Measurements from ENCODE around the gene GTF2H3.
A peak's percentile ranks its signal among the peaks of the same experiment; 100 is the strongest.
"Not testable (repeated sequence)": the region's sequence is repeated elsewhere in the genome, so short reads cannot be mapped to it uniquely, and the experiment has no call there.

GTF2H3 gene

GRCh38 chr12:123633379-123634141 lies at the start of gene GTF2H3, which contains the start of gene EIF2B1:
GTF2H3 (plus strand) TSS chr12:123633829; CDS start chr12:123633860, 31 bp downstream.
EIF2B1 (minus strand) TSS chr12:123633686; CDS start chr12:123633557, 129 bp downstream.
- peak; percentile 96 for DNase-seq (ENCODE audit: low read depth)

DNA sequence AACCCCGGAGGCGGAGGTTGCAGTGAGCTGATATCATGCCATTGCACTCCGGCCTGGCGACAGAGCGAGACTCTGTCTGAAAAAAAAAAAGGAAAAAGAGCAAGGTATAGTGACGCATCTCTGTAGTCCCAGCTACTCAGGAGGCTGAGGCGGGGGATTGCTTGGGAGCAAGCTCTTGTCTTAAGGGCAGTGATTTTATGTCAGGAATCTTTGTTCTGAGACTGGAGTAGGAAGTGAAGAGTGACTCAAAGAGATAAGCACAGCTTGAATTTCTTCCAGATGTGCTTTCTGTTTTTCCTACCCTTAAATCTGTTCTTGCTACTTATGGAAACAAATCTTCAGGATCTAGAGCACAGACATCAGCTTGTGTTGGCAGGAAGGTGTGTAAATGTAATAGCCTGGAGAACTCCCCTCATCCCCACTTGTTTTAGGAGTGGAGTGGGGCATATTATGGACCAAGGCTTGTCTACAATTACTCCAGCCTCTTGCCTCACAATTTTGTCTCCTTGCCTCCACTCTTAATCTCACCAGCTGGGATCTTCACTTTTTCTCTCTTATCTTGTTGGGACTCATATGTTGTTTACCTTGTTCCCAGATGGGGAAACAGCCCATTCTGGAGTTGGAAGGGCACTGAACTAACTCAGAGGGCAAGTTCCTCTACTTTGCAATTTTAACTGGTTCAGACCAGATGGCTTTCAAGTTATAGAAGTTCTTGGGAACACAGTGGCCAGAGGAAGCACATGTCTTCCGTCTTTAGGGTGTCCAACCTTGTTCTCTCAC lies 41.7 kb upstream of the GTF2H3 start:
- DNase-seq (ENCODE audit: low read depth), result no peak

DNA sequence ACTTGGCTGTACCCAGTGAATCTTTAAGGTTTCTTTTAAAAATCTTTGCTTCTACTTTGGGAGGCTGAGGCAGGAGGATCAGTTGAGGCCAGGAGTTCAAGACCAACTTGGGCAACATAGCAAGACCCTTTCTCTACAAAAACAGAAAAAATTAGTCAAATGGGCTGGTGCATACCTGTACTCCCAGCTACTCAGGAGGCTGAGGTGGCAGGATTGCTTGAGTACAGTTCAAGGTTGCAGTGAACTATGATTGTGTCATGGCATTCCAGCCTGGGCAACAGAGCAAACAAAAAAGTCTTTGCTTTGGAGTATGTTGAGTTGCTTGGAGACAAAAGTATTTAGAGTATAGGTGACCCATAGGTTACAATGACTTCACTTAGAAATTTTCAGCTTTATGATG lies 37.9 kb upstream of the GTF2H3 start:
- no peak for DNase-seq (ENCODE audit: low read depth)

DNA sequence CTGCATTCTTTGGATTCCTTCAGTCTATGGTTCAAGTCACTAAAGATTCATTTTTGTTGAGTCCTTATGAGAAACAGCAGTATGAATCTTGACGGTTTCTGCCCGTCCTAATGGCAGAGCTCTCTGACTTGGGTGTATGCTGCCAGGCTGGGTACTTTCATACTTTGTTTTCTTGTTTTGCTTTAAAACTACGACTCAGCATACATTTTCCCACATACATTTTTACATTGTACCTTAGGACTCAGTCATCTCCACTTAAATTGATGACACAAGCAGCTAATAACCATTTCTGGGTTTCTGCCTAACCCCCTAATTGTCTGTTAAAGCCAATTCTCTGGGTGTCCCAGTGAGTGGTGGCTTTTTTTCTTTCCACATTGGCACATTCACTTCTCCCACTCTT lies 36.5 kb upstream of the GTF2H3 start:
- no peak for DNase-seq (ENCODE audit: low read depth)

GRCh38 chr12:123598522-123598921 lies 35.1 kb upstream of the GTF2H3 start:
- no peak for DNase-seq (ENCODE audit: low read depth)

DNA sequence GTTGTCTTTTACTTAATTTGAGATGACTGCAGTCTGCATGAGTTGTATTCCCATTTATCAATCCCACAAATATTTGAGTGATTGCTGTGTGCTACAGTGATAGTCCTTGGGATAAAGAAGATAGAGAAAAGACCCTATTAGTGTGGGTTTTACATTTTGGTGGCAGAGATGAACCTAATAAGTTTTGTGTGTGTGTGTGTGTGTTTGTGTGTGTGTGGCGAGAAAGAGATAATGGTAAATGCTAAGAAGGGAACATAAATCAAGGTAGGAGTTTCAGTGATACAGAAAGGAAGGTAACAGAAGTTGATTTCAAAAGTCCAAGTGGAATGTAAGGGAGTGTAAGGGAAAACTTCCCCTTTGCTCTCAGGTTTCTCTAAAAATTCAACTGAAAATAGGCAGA lies 34.3 kb upstream of the GTF2H3 start:
- no peak for DNase-seq (ENCODE audit: low read depth)

DNA sequence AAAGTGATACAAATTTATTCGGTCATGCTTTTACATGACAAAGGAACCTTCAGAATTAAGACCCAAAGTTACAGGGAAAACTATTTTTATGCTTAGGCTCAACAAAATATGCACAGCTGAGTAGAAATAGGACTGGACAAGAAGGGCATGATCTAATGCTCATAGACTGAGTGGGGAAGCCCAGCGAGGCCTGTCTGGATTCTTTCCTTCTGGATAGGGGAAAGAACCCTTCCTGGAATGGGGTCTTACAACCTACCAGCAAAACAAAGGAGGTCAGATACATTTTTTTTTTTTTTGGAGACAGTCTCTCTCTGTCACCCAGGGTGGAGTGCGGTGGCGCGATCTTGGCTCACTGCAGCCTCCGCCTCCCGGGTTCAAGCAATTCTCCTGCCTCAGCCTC lies 33.9 kb upstream of the GTF2H3 start:
- no peak for DNase-seq (ENCODE audit: low read depth)

DNA sequence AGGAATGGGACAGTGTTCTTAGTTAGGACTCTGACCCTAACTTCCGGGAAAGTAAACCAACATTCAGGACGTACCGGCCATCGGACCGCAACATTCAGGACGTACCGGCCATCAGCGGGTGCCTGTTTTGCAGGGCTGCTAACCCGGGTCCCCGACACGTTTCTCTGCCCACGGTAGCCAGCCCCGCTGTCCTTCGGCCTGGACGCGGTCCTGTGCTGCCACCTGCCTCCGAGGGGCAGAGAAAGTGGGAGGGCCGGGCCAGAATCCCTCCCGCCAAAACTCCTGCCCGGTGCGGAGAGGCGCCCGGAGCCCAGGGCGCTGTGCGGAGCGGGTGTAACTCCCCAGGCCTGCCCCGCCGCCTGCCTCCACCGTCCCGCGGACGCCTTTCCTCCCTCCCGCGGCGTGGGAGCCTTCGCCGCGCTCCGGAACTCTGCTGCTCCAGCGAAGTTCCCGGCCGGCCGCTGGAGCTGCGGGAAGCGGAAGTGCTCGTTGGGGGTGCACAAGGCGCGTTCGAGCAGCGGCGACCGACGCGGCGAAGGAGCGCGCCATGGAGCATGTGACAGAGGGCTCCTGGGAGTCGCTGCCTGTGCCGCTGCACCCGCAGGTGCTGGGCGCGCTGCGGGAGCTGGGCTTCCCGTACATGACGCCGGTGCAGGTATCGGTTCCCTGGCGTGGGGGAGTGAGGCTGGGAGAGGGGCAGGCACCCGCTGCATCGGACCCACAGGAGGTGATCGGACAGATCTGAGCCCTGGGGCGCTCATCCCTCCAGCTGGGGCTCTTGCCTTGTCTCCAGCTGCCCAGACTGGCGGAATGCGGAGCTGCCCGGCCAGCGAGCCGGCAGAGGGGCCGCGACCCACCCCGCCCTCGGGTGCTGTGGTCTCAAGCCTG lies 31.8 kb upstream of the GTF2H3 start, which contains the start of gene DDX55:
TSS of gene DDX55 (plus strand) at position 498 of the 888 bp plus-strand sequence. CDS start at position 548, 50 bp downstream.
- DNase-seq (ENCODE audit: low read depth), result peak; percentile 72

- no peak for DNase-seq (ENCODE audit: low read depth)
Observed at GRCh38 chr12:123602651-123603195, 30.9 kb upstream of the GTF2H3 start.

DNA sequence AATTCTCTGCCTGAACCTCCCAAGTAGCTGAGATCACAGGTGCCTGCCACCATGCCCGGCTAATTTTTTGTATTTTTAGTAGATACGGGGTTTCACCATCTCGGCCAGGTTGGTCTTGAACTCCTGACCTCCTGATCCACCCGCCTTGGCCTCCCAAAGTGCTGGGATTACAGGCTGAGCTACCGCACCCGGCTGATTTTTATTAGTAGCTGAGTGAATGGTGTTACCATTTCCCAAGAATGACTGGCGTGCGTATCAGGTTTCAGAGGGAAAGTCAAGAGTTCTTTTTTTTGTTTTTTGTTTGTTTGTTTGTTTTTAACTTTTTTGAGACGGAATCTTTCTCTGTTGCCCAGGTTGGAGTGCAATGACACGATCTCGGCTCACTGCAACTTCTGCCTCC lies 30.1 kb upstream of the GTF2H3 start:
- not testable (repeated sequence) for DNase-seq (ENCODE audit: low read depth)

DNA sequence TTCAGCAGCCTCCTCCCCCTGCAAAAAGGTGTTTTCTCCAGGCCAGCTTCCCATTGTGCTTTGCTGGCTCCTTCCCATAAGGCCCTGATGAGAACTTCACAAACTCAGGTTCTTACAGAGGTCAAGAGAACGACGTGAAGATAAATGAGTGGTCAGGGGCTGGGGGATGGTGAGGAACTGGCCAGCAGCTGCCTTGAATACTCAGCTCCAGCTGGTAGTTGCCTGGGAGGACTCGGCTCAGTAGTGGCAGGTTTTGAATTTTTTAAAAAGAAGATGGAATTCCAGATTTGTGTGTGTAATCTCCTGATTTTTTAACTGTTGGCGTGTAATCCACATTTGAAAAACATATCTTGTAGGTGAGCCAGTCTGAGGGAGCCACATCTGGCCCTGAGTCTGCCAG lies 25.9 kb upstream of the GTF2H3 start:
- no peak for DNase-seq (ENCODE audit: low read depth)

DNA sequence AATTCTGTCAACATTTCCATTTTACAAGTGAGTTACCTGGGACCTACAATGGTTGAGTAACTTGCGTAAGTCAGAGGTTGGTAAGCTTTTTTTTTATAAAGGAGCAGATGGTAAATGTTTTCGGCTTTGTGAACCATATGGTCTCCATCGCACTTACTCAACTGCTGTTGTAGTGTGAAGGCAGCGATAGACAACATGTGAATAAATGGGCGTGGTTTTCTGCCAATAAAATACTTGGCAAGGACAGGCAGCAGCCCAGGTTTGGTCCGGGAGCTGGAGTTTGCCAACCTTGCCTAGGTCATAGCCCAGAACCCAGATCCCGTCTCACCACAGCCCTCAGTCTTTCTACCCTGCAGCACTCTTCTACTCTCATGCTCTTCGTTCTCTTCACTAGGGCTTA lies 25.4 kb upstream of the GTF2H3 start:
- DNase-seq (ENCODE audit: low read depth), result no peak

GRCh38 chr12:123614110-123614509 lies 19.5 kb upstream of the GTF2H3 start:
- DNase-seq (ENCODE audit: low read depth), result no peak

GRCh38 chr12:123614531-123614930 lies 19.1 kb upstream of the GTF2H3 start:
- no peak for DNase-seq (ENCODE audit: low read depth)

DNA sequence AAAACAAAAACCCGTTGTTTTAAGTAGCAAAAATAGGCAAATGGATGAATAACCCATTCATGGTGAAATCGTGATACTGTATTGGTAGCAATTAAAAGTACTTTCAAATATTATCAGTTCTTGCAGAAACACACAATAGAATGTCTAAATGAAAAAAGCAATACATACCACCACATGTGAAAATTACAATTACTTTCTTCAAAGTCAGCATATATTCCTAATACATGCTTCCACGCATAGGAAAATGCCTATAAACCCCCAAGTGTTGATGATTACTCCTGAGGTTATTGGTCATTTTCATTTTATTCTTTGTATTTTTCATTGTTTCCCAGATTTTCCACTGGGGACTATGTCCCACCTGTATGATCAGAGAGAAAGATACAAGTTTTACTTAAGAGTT lies 16.5 kb upstream of the GTF2H3 start:
- DNase-seq (ENCODE audit: low read depth), result no peak

GRCh38 chr12:123617580-123617979 lies 16.0 kb upstream of the GTF2H3 start:
- DNase-seq (ENCODE audit: low read depth), result no peak

DNA sequence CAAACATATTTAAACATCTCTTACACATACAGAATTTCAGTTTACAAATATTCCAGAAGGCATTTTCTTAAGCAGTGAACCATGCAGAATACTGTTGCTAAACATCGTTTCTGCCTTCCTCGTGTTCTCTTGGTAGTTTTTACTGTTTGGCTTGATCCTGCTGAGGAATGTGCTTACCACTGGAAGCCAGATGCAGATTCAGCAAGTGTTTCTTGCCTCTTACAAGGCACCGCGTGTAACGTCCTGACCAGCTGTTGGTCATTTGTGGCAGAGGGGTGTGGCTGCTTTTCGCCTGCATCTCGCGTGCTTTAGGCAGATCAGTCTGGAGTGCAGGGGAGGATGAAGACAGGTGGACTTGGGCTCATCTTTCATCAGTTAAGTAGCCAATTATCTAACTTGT lies 12.5 kb upstream of the GTF2H3 start:
- no peak for DNase-seq (ENCODE audit: low read depth)

DNA sequence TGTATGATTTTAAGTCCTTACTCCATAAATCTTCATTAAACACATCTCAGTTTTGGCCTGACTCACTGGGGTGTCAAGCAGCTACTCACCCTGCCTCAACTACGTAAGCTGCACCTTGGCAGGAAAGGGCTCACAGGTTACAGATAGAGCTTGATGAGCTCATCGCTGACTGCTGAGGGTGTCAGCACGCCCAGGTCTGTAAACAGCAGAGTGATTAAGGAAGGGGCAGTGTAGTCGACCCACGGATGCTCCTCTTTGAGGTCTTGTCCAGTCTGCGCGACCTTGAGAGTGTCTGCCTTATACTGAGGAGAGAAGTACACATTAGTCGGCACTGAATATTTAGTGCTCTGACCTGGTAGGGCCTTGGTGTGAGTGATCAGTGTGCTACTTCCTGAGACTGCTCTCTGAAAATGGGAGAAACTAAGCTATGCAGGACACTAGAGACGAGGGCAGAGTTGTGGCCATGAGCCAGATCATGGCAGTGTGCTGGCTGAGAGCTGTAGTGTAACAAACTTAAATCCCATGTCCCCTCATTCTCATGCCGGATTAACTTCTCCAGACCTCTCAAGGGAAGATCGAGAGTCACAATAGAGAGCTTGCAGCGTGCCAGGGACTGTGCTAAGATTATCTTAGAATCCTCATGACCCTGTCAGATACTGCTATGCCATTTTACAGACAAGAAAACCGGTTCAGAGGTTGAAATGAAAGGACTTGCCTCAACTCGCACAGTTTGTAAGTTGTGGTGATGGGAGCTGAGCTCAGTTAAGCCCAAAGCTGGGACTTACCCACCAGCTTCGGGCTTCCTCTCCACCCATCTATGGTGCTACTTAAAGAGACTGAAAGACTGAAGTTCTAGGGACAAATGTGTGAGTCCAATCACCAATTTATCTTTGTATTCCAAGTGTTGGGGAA lies 11.8 kb upstream of the GTF2H3 start:
- DNase-seq (ENCODE audit: low read depth), result no peak

DNA sequence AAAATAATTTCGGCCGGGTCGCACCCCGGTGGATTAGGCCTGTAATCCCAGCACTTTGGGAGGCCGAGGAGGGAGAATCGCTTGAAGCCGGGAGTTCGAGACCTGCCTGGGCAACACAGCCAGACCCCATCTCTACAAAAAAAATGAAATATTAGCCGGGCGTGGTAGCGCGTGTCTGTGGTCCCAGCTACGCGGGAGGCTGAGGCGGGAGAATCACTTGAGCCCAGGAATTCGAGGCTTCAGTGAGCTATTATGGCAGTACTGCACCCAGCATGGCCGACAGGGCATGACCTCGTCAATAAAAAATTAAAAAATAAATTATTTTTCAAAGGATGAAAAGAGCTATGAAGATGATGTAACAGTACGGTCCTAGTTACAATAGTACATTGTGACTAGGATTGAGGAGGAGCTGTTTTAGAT lies 523 bp downstream of the GTF2H3 start:
- DNase-seq (ENCODE audit: low read depth), result no peak

DNA sequence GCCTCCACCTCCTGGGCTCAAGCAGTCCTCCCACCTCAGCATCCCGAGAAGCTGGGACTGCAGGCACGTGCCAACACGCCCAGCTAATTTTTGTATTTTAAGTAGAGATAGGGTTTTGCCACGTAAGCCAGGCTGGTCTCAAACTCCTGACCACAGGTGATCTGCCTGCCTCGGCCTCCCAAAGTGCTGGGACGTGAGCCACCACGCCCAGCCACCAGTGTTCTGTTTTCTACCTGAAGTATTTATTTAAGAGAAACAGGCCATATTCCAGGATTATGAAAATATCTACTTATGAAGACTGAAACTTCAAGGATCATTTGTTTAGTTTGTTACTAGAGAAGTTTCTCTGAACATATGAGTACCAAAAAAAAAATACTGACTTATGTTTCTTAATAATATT lies 10.3 kb downstream of the GTF2H3 start:
- no peak for DNase-seq (ENCODE audit: low read depth)

DNA sequence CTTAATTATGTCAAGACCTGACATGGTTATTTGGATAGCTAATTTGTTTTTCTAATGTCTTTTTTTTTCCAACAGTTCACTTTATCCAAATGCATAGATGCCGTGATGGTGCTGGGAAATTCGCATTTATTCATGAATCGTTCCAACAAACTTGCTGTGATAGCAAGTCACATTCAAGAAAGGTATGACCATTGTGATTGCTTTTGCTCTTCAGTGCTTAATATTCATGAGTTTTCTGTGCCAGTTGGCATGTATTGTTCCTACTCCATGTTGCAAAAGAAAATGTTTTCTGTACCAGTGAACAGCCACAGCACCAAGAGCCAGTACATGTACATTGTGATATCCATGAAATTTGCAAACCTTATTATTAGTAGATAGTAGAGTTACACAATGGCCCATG lies 11.8 kb downstream of the GTF2H3 start:
- DNase-seq (ENCODE audit: low read depth), result no peak
